Transverse colon (tissue), 4 donors: ENCODE measurements around the gene ALOXE3.

Experiments
- CTCF ChIP-seq, 5 experiments: fragments of 200-600 bp in 3 of 5; fragments of 450-650 bp in 2 of 5; sonication (generic) in 3 of 5; IDR thresholded peaks; 1 replicate in 2 of 5; 2 replicates in 3 of 5; pipeline ENCODE4 v1.5.1; 2016 to 2017; ENCODE audit warnings: antibody characterized with exemption in 5 of 5, inconsistent platforms in 3 of 5, mild to moderate bottlenecking in 2 of 5, moderate library complexity in 1 of 5
- EP300 ChIP-seq: sonication (generic); formaldehyde crosslinking; IDR thresholded peaks from one replicate; pipeline ENCODE4 v1.6.1; 2017; ENCODE audit warnings: antibody characterized with exemption, low read depth
- POLR2A ChIP-seq: fragments of 450-650 bp; IDR thresholded peaks from one replicate; pipeline ENCODE4 v1.6.1; 2016; ENCODE audit warnings: antibody characterized with exemption, mild to moderate bottlenecking, moderate library complexity
- POLR2AphosphoS5 ChIP-seq, 3 donors: sonication (generic); formaldehyde crosslinking; IDR thresholded peaks; one replicate each; pipeline ENCODE4 v1.6.1; 2016; ENCODE audit warnings: antibody characterized with exemption in 3 of 3

DNA sequence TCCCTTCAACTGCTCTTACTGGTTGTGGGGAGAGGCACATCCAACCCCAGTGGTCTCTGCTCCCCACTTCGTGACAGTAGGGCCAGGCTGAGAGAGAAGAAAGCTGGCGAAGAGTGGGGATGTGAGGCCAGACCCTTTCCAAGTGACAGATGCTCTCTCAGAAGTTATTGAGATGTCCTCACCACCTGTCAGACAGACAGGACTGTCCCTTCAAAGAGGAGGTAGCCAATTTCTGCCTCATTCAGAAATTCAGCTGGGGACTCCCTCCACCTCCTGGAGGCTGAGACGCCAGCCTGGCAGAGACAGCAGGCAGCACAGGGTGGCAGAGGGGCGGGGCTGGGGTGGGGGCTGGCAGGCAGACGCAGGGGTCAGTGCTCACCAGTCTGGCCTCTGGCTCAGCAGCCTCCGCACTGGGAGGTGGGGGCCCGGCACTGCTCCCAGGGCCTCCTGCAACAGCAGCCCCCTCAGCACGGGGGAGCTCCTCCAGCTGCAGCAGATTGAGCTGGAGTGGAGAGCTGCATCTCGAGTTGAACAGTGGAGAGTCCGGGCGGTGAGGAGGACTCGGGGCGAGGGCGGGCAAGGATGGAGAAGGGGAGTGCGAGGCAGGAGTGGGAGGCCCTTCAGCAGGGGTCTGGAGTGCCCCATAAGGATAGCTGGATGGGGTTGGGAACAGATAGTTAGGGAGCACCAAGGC, 24.7 kb upstream of the ALOXE3 start:
- no peak for TF ChIP-seq CTCF (IDR thresholded peaks at IDR 0.05)
- no peak for TF ChIP-seq EP300
- TF ChIP-seq POLR2A = no peak
- peak in 2 of 3 donors; percentile 7 to 28 for TF ChIP-seq POLR2AphosphoS5 (IDR thresholded peaks at IDR 0.05)
